Trophoblast cell (in vitro differentiated cells and primary cell): ENCODE measurements around the gene BAZ1B.
A peak's percentile ranks its signal among the peaks of the same experiment; 100 is the strongest.
"Not testable (repeated sequence)": the region's sequence is repeated elsewhere in the genome, so short reads cannot be mapped to it uniquely, and the experiment has no call there.

Experiments used
- DNase-seq, 2 donors: peaks; one replicate each; pipeline ENCODE4 v3.0.0-alpha.2; 2016
- H2AFZ ChIP-seq: 2 replicates; pipeline ENCODE4 v1.6.1; 2013; ENCODE audit warnings: low read length, moderate library complexity, mild to moderate bottlenecking; ENCODE audit not compliant: insufficient read depth, poor library complexity
- H2AK5ac ChIP-seq: 2 replicates; pipeline ENCODE4 v1.6.1; 2013; ENCODE audit warnings: mild to moderate bottlenecking, low read length
- H2BK120ac ChIP-seq: 2 replicates; pipeline ENCODE4 v1.6.1; 2013; ENCODE audit warnings: low read length, mild to moderate bottlenecking, moderate library complexity; ENCODE audit not compliant: insufficient read depth, poor library complexity
- H2BK12ac ChIP-seq: 2 replicates; pipeline ENCODE4 v1.6.1; 2013; ENCODE audit warnings: mild to moderate bottlenecking, low read length, moderate library complexity
- H2BK5ac ChIP-seq: 2 replicates; pipeline ENCODE4 v1.6.1; 2013; ENCODE audit warnings: low read length, low read depth, moderate library complexity, mild to moderate bottlenecking; ENCODE audit not compliant: poor library complexity
- H3K14ac ChIP-seq: 2 replicates; pipeline ENCODE4 v1.6.1; 2013; ENCODE audit warnings: mild to moderate bottlenecking, low read length
- H3K18ac ChIP-seq: 2 replicates; pipeline ENCODE4 v1.6.1; 2013; ENCODE audit warnings: mild to moderate bottlenecking, low read length
- H3K23ac ChIP-seq: 2 replicates; pipeline ENCODE4 v1.6.1; 2013; ENCODE audit warnings: low read length
- H3K27ac ChIP-seq: 2 replicates; pipeline ENCODE4 v1.5.1; 2013; ENCODE audit warnings: low read depth, mild to moderate bottlenecking, inconsistent platforms, low read length, moderate library complexity
- H3K27me3 ChIP-seq: 2 replicates; pipeline ENCODE4 v1.6.1; 2013; ENCODE audit warnings: inconsistent platforms, mild to moderate bottlenecking, low read length, moderate library complexity; ENCODE audit not compliant: insufficient read depth
- H3K36me3 ChIP-seq, 2 experiments: 1 replicate in 1 of 2; 2 replicates in 1 of 2; pipeline ENCODE4 v1.6.1; 2013; ENCODE audit warnings: low read length in 2 of 2, mild to moderate bottlenecking in 2 of 2, moderate library complexity in 1 of 2; ENCODE audit not compliant: insufficient read depth in 2 of 2, control insufficient read depth in 1 of 2
- H3K4ac ChIP-seq: 2 replicates; pipeline ENCODE4 v1.6.1; 2013; ENCODE audit warnings: low read depth, mild to moderate bottlenecking, low read length, moderate library complexity
- H3K4me1 ChIP-seq, 2 experiments: 1 replicate in 1 of 2; 2 replicates in 1 of 2; pipeline ENCODE4 v1.6.1; 2013; ENCODE audit warnings: low read length in 2 of 2, mild to moderate bottlenecking in 2 of 2, moderate library complexity in 1 of 2; ENCODE audit not compliant: insufficient read depth in 2 of 2, control insufficient read depth in 1 of 2
- H3K4me2 ChIP-seq: 2 replicates; pipeline ENCODE4 v1.6.1; 2013; ENCODE audit warnings: inconsistent platforms, mild to moderate bottlenecking, low read length, moderate library complexity
- H3K4me3 ChIP-seq: 2 replicates; pipeline ENCODE4 v1.5.1; 2013; ENCODE audit warnings: mild to moderate bottlenecking, low read depth, low read length, inconsistent platforms
- H3K79me1 ChIP-seq: one replicate; pipeline ENCODE4 v1.6.1; 2013; ENCODE audit warnings: low read length
- H3K79me2 ChIP-seq: 2 replicates; pipeline ENCODE4 v1.6.1; 2013; ENCODE audit warnings: low read length, mild to moderate bottlenecking; ENCODE audit not compliant: control insufficient read depth, insufficient read depth, poor library complexity
- H3K9ac ChIP-seq: 2 replicates; pipeline ENCODE4 v1.6.1; 2013; ENCODE audit warnings: mild to moderate bottlenecking, low read length
- H3K9me3 ChIP-seq: 2 replicates; pipeline ENCODE4 v1.6.1; 2013; ENCODE audit warnings: low read depth, mild to moderate bottlenecking, control low read depth, inconsistent platforms, low read length; ENCODE audit not compliant: insufficient read depth
- H4K12ac ChIP-seq: 2 replicates; pipeline ENCODE4 v1.6.1; 2013; ENCODE audit warnings: low read depth, mild to moderate bottlenecking, low read length, moderate library complexity
- H4K8ac ChIP-seq: 2 replicates; pipeline ENCODE4 v1.6.1; 2013; ENCODE audit warnings: low read depth, mild to moderate bottlenecking, low read length, moderate library complexity
- H4K91ac ChIP-seq: one replicate; pipeline ENCODE4 v1.6.1; 2013; ENCODE audit warnings: low read depth, mild to moderate bottlenecking, low read length, moderate library complexity
- whole genome bisulfite sequencing: extraction: QIAGEN DNeasy Blood & Tissue Kit; methylation state at CpG from one replicate; pipeline ENCODE4 v1.1.7; 2013; ENCODE audit warnings: missing lambda C conversion rate; ENCODE audit not compliant: insufficient read length, insufficient coverage; ENCODE audit errors: extremely low coverage; 5-methylcytosine and 5-hydroxymethylcytosine counted together

Gene BAZ1B

GRCh38 chr7:73496626-73497025, 25.5 kb downstream of the BAZ1B start:
- Histone ChIP-seq H3K27me3 (no peaks in the 10 kb centered on the region), H4K8ac (no peak overlapping the region), H3K18ac (no peak overlapping the region), H4K91ac (no peak overlapping the region), H3K9me3 (no peaks in the 10 kb centered on the region), H4K12ac (no peak overlapping the region), H2BK5ac (no peak overlapping the region), H3K79me2 (no peaks in the 10 kb centered on the region), H2BK12ac (no peak overlapping the region), H3K14ac (no peak overlapping the region), H2AK5ac (no peak overlapping the region), H3K4me1 (no peaks in the 10 kb centered on the region), H3K4ac (peak overlapping the region; percentile 27), H3K27ac (no peak overlapping the region), H3K79me1 (no peaks in the 10 kb centered on the region), H3K4me2 (no peak overlapping the region), H2AFZ (no peak overlapping the region), H3K23ac (no peak overlapping the region), H3K36me3 (peaks cover 41 to 55% of the 10 kb centered on the region in 2 experiments), H2BK120ac (no peak overlapping the region), H3K4me3 (no peak overlapping the region), H3K9ac (no peak overlapping the region)
- no CpG with 5 or more reads among the region's 7 CpGs for WGBS
- DNase-seq = peak; percentile 15 to 21

GRCh38 chr7:73495507-73495906, 26.6 kb downstream of the BAZ1B start:
- H3K4me1 ChIP-seq, H2BK5ac ChIP-seq, H4K8ac ChIP-seq, H2AK5ac ChIP-seq, H4K91ac ChIP-seq, H3K4ac ChIP-seq, H3K9me3 ChIP-seq, H2AFZ ChIP-seq, H3K4me2 ChIP-seq, H2BK120ac ChIP-seq, H3K23ac ChIP-seq, H3K14ac ChIP-seq, H3K27ac ChIP-seq, H2BK12ac ChIP-seq, H4K12ac ChIP-seq, H3K79me1 ChIP-seq, H3K9ac ChIP-seq, DNase-seq, H3K79me2 ChIP-seq, H3K18ac ChIP-seq, H3K4me3 ChIP-seq, H3K27me3 ChIP-seq: not testable (repeated sequence)
- WGBS = no CpG with 5 or more reads among the region's 2 CpGs
- H3K36me3 ChIP-seq = peaks cover 46 to 54% of the 10 kb centered on the region in 2 experiments

- Histone ChIP-seq H3K9ac (no peak overlapping the region), H3K27ac (no peak overlapping the region), H3K23ac (no peak overlapping the region), H3K79me1 (no peaks in the 10 kb centered on the region), H2BK5ac (no peak overlapping the region), H4K12ac (no peak overlapping the region), H3K4me3 (no peak overlapping the region), H3K4ac (no peak overlapping the region), H3K9me3 (no peaks in the 10 kb centered on the region), H3K4me2 (no peak overlapping the region), H3K18ac (no peak overlapping the region), H3K14ac (no peak overlapping the region), H3K36me3 (peaks cover 35 to 43% of the 10 kb centered on the region in 2 experiments), H2BK12ac (no peak overlapping the region), H2BK120ac (no peak overlapping the region), H3K27me3 (no peaks in the 10 kb centered on the region), H3K79me2 (no peaks in the 10 kb centered on the region), H2AFZ (no peak overlapping the region), H3K4me1 (no peaks in the 10 kb centered on the region), H2AK5ac (no peak overlapping the region), H4K8ac (no peak overlapping the region), H4K91ac (no peak overlapping the region)
- DNase-seq = no peak
These were observed 32.1 kb downstream of the BAZ1B start for GRCh38 chr7:73489976-73490375.

- WGBS = no CpG with 5 or more reads among the region's 1 CpG
- H3K36me3 ChIP-seq = peaks cover 32 to 36% of the 10 kb centered on the region in 2 experiments
- H3K14ac ChIP-seq = no peak overlapping the region
- no peaks in the 10 kb centered on the region for H3K79me1 ChIP-seq
- no peak overlapping the region for H4K91ac ChIP-seq
- H3K4ac ChIP-seq = no peak overlapping the region
- H2AK5ac ChIP-seq = no peak overlapping the region
- H3K27ac ChIP-seq = no peak overlapping the region
- no peak overlapping the region for H2BK12ac ChIP-seq
- H2BK120ac ChIP-seq = no peak overlapping the region
- no peaks in the 10 kb centered on the region for H3K9me3 ChIP-seq
- no peaks in the 10 kb centered on the region for H3K4me1 ChIP-seq
- no peak overlapping the region for H4K12ac ChIP-seq
- H3K18ac ChIP-seq = no peak overlapping the region
- no peak overlapping the region for H3K9ac ChIP-seq
- no peak for DNase-seq
- no peak overlapping the region for H3K4me3 ChIP-seq
- H2AFZ ChIP-seq = no peak overlapping the region
- H3K27me3 ChIP-seq = no peaks in the 10 kb centered on the region
- H2BK5ac ChIP-seq = no peak overlapping the region
- no peak overlapping the region for H3K4me2 ChIP-seq
- H3K79me2 ChIP-seq = no peaks in the 10 kb centered on the region
- H3K23ac ChIP-seq = no peak overlapping the region
- no peak overlapping the region for H4K8ac ChIP-seq
These were observed 34.6 kb downstream of the BAZ1B start for GRCh38 chr7:73487486-73487885.
